ENCODE measurements around the gene ZNF606. TPM values are rescaled to one million over a fixed set of nuclear protein-coding genes. Genes with fewer than 3 reads are reported as not detected.

ZNF606 gene
- total RNA-seq, 1 donor from 2014 or later, result 23.3 TPM

DNA sequence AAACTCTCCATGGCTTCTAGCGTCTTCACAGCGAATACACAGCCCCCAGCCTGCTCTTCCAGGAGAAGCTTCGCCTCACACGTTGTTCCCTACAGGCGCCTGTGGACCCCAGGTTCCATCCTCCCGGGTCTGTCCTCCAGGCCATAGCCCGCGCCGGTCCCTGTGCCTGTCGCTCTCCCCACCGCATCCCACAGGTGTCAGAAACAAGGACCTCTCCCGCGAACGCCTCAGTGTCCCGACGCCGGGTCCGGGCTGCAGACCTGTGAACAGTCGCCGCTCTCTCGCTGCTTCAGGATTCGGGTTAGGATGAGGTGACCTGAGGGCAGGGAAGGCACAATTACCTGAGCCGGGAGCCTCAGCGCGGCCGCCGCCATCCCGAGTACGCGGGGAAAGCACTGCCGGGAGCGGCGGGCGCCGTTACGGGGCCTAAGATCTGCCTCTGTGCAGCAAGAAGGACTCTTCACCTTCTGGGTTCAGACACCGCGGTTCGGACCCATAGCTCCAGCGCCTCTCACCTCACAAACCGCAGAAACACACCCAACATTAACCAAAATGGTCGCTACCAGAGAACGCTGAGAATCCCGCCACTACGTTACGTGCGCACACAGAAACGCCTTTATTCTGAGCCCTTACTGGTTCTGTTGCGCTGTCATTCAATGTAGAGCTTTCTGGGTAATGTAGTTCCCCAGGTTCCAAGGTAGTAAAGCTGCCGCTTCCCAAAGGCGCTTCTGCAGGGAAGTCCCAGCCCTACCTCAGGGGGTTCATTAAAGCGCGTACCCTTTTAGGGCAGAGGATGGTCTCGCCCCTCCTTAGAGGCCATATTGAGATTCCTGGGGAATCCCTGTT, 67.6 kb downstream of the ZNF606 start, which contains the start of gene ZNF418:
TSS of gene ZNF418 (minus strand) at position 583 of the 846 bp plus-strand sequence. CDS start 1,580 bp downstream, outside the sequence.
- DNase-seq (ENCODE audit: low spot score), result peak; percentile 81

DNA sequence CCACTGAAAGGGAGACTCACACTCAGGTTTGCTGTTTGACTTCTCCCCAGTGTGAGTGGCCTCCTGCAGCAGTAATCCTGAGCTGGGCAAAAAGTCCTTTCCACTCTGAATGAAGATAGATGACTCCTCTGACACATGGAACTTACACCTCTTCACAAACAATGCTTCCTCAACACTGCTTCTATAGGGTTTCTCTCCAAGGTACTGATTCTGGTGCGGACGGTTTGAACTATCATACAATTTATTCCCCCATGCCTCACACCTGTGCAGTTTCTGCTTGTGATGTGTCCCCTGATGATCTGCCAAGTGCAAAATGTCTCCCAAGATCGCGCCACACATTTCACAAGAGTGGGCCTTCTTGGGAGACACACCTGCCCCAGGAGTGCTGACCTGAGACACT, 75.0 kb downstream of the ZNF606 start:
- DNase-seq (ENCODE audit: low spot score), result no peak

Other genes starting within 250 kb of the ZNF606 start
- gene ZNF586, start 233.1 kb downstream of the ZNF606 start, total RNA-seq, result 20.2 TPM
- 47.0 TPM for gene ZNF552, start 187.9 kb downstream of the ZNF606 start, total RNA-seq
- gene ZNF587B, start 172.5 kb downstream of the ZNF606 start, total RNA-seq, result 15.9 TPM
- gene ZNF587, start 153.0 kb downstream of the ZNF606 start, total RNA-seq, result 60.0 TPM
- 23.6 TPM for gene ZNF814, start 113.8 kb downstream of the ZNF606 start, total RNA-seq
- 31.0 TPM for gene ZNF417, start 86.2 kb downstream of the ZNF606 start, total RNA-seq
- 14.1 TPM for gene ZNF418, start 67.4 kb downstream of the ZNF606 start, total RNA-seq
- 5.7 TPM for gene ZNF256, start 55.1 kb downstream of the ZNF606 start, total RNA-seq
- 0.60 TPM for gene C19orf18, start 28.3 kb downstream of the ZNF606 start, total RNA-seq
- 1.3 TPM for gene ZSCAN1, start 31.2 kb upstream of the ZNF606 start, total RNA-seq
- gene ZNF135, start 56.5 kb upstream of the ZNF606 start, total RNA-seq, result 11.1 TPM
- gene ZSCAN18, start 95.4 kb upstream of the ZNF606 start, total RNA-seq, result 111 TPM
- gene ZNF329, start 148.0 kb upstream of the ZNF606 start, total RNA-seq, result 16.9 TPM
- 33.8 TPM for gene ZNF274, start 180.2 kb upstream of the ZNF606 start, total RNA-seq
- 30.4 TPM for gene ZNF544, start 226.1 kb upstream of the ZNF606 start, total RNA-seq

All from mucosa of gallbladder (tissue), 1 donor.